CD8-positive, alpha-beta memory T cell (primary cell): ENCODE measurements around the gene RAB40A. TPM values are rescaled to one million over a fixed set of nuclear protein-coding genes. Genes with fewer than 3 reads are reported as not detected.
A peak's percentile ranks its signal among the peaks of the same experiment; 100 is the strongest.

Experiments
- CTCF ChIA-PET: fragments of 350-600 bp; sonication (Branson Sonifier 250); formaldehyde crosslinking; loops from one replicate; lab custom pipeline; 2021; ENCODE audit warnings: antibody characterized with exemption; lab: Charles Lee
- POLR2A ChIA-PET: fragments of 350-600 bp; sonication (Branson Sonifier 250); formaldehyde crosslinking; loops from one replicate; lab custom pipeline; 2021; ENCODE audit warnings: antibody characterized with exemption; lab: Charles Lee
- DNase-seq, 5 donors: peaks; one replicate each; pipeline versions ENCODE4 v3.0.0 to v3.0.0-alpha.2; 2020 to 2022; ENCODE audit warnings: mixed read lengths in 1 of 5
- H3K27ac ChIP-seq: one replicate; pipeline ENCODE4 v1.7.0; 2013; ENCODE audit warnings: low read depth, mild to moderate bottlenecking, low read length, moderate library complexity
- H3K27me3 ChIP-seq: 2 replicates; pipeline ENCODE4 v1.7.0; 2013; ENCODE audit warnings: low read length, mild to moderate bottlenecking; ENCODE audit not compliant: insufficient read depth, poor library complexity, severe bottlenecking
- H3K36me3 ChIP-seq: 2 replicates; pipeline ENCODE4 v1.7.0; 2013; ENCODE audit warnings: mild to moderate bottlenecking, low read length, moderate library complexity; ENCODE audit not compliant: insufficient read depth
- H3K4me1 ChIP-seq: 2 replicates; pipeline ENCODE4 v1.7.0; 2013; ENCODE audit warnings: mild to moderate bottlenecking, low read length, moderate library complexity; ENCODE audit not compliant: insufficient read depth
- H3K4me3 ChIP-seq: 2 replicates; pipeline ENCODE4 v1.7.0; 2013; ENCODE audit warnings: mild to moderate bottlenecking, low read length
- H3K9me3 ChIP-seq: 2 replicates; pipeline ENCODE4 v1.7.0; 2013; ENCODE audit warnings: mild to moderate bottlenecking, low read length
- H3K27ac Mint-ChIP-seq, 8 donors: one replicate each; pipeline ENCODE4 v1.8.0; 2020 to 2021; ENCODE audit warnings: mixed read lengths in 8 of 8, mild to moderate bottlenecking in 6 of 8, inconsistent platforms in 3 of 8, moderate library complexity in 3 of 8
- H3K27me3 Mint-ChIP-seq, 2 donors: one replicate each; pipeline ENCODE4 v1.8.0; 2020 to 2021; ENCODE audit warnings: mixed read lengths in 2 of 2, mild to moderate bottlenecking in 1 of 2, moderate library complexity in 1 of 2
- H3K36me3 Mint-ChIP-seq, 3 donors: one replicate each; pipeline ENCODE4 v1.8.0; 2020 to 2021; ENCODE audit warnings: mixed read lengths in 3 of 3, inconsistent platforms in 1 of 3, mild to moderate bottlenecking in 1 of 3
- H3K4me1 Mint-ChIP-seq, 3 donors: one replicate each; pipeline ENCODE4 v1.8.0; 2020 to 2021; ENCODE audit warnings: mixed read lengths in 3 of 3, inconsistent platforms in 1 of 3, mild to moderate bottlenecking in 1 of 3
- H3K4me3 Mint-ChIP-seq, 7 donors: one replicate each; pipeline ENCODE4 v1.8.0; 2020 to 2021; ENCODE audit warnings: mixed read lengths in 7 of 7, mild to moderate bottlenecking in 6 of 7, moderate library complexity in 4 of 7, inconsistent platforms in 2 of 7
- H3K9me3 Mint-ChIP-seq, 5 donors: one replicate each; pipeline ENCODE4 v1.8.0; 2020 to 2022; ENCODE audit warnings: mixed read lengths in 5 of 5, mild to moderate bottlenecking in 3 of 5, moderate library complexity in 2 of 5, inconsistent platforms in 1 of 5
- polyA plus RNA-seq: library from polyadenylated mRNA; unstranded; fragments of 300-500 nt; fragmentation: Illumina TruSeq; gene quantifications from one replicate; pipeline ENCODE4 v1.2.3, GENCODE V29; 2021
- total RNA-seq, 2 experiments: library from RNA; stranded (reverse); gene quantifications; one replicate each; pipeline ENCODE4 v1.2.3, GENCODE V29; 2021

Gene RAB40A
- total and polyA plus RNA-seq, 3 experiments from 2014 or later = 0.13 TPM; not detected in 2

DNA sequence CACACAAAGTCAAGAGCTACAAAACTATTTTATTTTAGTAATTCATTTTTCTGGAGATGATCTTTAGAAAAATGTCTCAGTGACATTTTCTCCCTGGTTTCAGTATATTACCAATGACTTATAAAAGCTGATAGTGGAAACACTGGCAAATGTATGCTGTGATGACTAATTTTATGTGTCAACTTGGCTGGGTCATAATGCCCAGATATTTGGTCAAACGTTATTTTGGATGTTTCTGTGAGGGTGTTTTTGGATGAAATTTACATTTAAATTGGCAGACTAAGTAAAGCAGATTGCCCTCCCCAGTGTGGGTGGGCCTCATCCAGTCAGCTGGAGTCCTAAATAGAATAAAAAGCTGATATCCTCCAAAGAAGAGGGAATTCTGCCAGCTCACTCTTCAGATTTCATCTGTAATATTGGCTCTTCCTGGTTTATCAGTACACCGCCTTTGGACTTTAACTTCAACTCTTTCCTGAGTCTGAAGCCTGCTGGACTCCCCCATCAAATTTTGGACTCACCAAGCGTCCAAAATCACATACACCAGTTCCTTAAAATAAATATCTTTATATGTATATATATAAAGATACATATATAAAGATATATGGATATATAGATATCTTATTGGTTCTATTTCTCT, 31.2 kb upstream of the RAB40A start:
- no peak overlapping the region for H3K27ac ChIP-seq
- DNase-seq = no peak
- Mint-ChIP-seq H3K9me3 (no peaks in the 10 kb centered on the region), H3K4me1 (peaks cover 6 to 13% (median 8%) of the 10 kb centered on the region in 3 donors), H3K4me3 (no peak overlapping the region), H3K27me3 (peaks cover 0 to 4% of the 10 kb centered on the region in 2 donors), H3K27ac (no peak overlapping the region), H3K36me3 (peaks cover 0 to 1% (median 0%) of the 10 kb centered on the region in 3 donors)
- H3K27me3 ChIP-seq = no peaks in the 10 kb centered on the region
- no peak overlapping the region for H3K4me3 ChIP-seq
- peaks cover 12% of the 10 kb centered on the region for H3K4me1 ChIP-seq
- no peaks in the 10 kb centered on the region for H3K9me3 ChIP-seq
- ChIA-PET CTCF (no interaction called here), POLR2A (no interaction called here)
- no peaks in the 10 kb centered on the region for H3K36me3 ChIP-seq

DNA sequence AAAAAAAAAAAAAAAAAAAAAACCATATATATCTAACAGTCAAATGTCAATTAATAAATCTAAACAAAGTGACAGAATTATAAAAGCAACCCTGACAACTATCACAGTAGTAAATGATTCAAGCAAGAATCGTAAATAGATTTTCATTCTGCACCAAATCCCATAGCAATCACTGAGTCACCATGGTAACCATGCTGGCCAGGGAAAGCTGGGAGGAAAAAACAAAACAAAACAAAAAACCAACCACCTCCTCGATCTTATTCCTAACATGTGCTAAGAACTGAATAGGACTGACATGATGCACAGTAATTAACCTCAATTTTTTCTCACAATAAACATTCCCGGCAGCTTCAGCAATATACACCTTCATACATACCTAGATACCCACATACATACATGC, 30.6 kb upstream of the RAB40A start:
- H3K4me3 Mint-ChIP-seq = no peak overlapping the region
- H3K27ac Mint-ChIP-seq = no peak overlapping the region
- Histone ChIP-seq H3K9me3 (no peaks in the 10 kb centered on the region), H3K36me3 (no peaks in the 10 kb centered on the region), H3K27me3 (no peaks in the 10 kb centered on the region), H3K4me3 (no peak overlapping the region), H3K4me1 (peaks cover 10% of the 10 kb centered on the region), H3K27ac (no peak overlapping the region)
- peaks cover 0 to 4% of the 10 kb centered on the region in 2 donors for H3K27me3 Mint-ChIP-seq
- ChIA-PET CTCF (no interaction called here), POLR2A (no interaction called here)
- peaks cover 6 to 10% (median 6%) of the 10 kb centered on the region in 3 donors for H3K4me1 Mint-ChIP-seq
- H3K36me3 Mint-ChIP-seq = peaks cover 0 to 1% (median 0%) of the 10 kb centered on the region in 3 donors
- DNase-seq = no peak
- H3K9me3 Mint-ChIP-seq = no peaks in the 10 kb centered on the region

GRCh38 chrX:103540145-103540544, 20.9 kb upstream of the RAB40A start:
- H3K9me3 Mint-ChIP-seq = no peaks in the 10 kb centered on the region
- ChIA-PET CTCF (no interaction called here), POLR2A (no interaction called here)
- H3K4me3 Mint-ChIP-seq = no peak overlapping the region
- H3K4me1 ChIP-seq = no peaks in the 10 kb centered on the region
- peak overlapping the region in 1 of 8 donors; percentile 70 for H3K27ac Mint-ChIP-seq
- H3K4me1 Mint-ChIP-seq = no peaks in the 10 kb centered on the region
- DNase-seq = no peak
- no peaks in the 10 kb centered on the region for H3K27me3 ChIP-seq
- H3K9me3 ChIP-seq = no peaks in the 10 kb centered on the region
- H3K4me3 ChIP-seq = no peak overlapping the region
- no peaks in the 10 kb centered on the region for H3K36me3 ChIP-seq
- no peak overlapping the region for H3K27ac ChIP-seq
- no peaks in the 10 kb centered on the region for H3K36me3 Mint-ChIP-seq
- H3K27me3 Mint-ChIP-seq = peaks cover 4 to 5% of the 10 kb centered on the region in 2 donors

DNA sequence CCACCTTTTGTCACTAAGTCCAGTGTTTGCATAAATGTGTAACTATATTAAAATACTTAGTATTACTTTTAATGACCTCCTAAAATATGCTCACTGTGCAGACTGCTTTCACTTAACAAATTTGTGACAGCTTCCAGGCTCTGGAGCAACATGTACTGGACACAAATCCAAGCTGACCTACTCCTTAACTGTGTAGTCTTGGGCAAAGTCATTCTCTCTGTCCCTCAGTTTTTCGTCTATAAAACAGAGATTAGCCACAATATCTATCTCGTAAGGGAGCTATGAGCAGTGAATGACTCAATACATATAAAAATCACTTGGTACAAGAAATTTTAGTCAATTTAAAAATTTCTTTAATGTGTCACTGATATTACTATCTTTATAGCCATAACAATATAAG, 20.4 kb upstream of the RAB40A start:
- POLR2A ChIA-PET = no interaction called here
- no peaks in the 10 kb centered on the region for H3K9me3 Mint-ChIP-seq
- no peak for DNase-seq
- H3K36me3 Mint-ChIP-seq = no peaks in the 10 kb centered on the region
- Histone ChIP-seq H3K27me3 (no peaks in the 10 kb centered on the region), H3K4me1 (no peaks in the 10 kb centered on the region), H3K4me3 (no peak overlapping the region), H3K36me3 (no peaks in the 10 kb centered on the region), H3K27ac (no peak overlapping the region), H3K9me3 (no peaks in the 10 kb centered on the region)
- no peak overlapping the region for H3K27ac Mint-ChIP-seq
- H3K4me3 Mint-ChIP-seq = no peak overlapping the region
- H3K4me1 Mint-ChIP-seq = no peaks in the 10 kb centered on the region
- CTCF ChIA-PET = no interaction called here
- peaks cover 4 to 5% of the 10 kb centered on the region in 2 donors for H3K27me3 Mint-ChIP-seq

GRCh38 chrX:103538728-103539127, 19.4 kb upstream of the RAB40A start:
- Histone ChIP-seq H3K36me3 (no peaks in the 10 kb centered on the region), H3K27me3 (no peaks in the 10 kb centered on the region), H3K27ac (no peak overlapping the region), H3K9me3 (no peaks in the 10 kb centered on the region), H3K4me1 (peaks cover 2% of the 10 kb centered on the region), H3K4me3 (no peak overlapping the region)
- DNase-seq = no peak
- ChIA-PET CTCF (no interaction called here), POLR2A (no interaction called here)
- Mint-ChIP-seq H3K27ac (no peak overlapping the region), H3K4me3 (no peak overlapping the region), H3K9me3 (no peaks in the 10 kb centered on the region), H3K27me3 (peaks cover 4 to 5% of the 10 kb centered on the region in 2 donors), H3K4me1 (peaks cover 0 to 2% (median 1%) of the 10 kb centered on the region in 3 donors), H3K36me3 (no peaks in the 10 kb centered on the region)

DNA sequence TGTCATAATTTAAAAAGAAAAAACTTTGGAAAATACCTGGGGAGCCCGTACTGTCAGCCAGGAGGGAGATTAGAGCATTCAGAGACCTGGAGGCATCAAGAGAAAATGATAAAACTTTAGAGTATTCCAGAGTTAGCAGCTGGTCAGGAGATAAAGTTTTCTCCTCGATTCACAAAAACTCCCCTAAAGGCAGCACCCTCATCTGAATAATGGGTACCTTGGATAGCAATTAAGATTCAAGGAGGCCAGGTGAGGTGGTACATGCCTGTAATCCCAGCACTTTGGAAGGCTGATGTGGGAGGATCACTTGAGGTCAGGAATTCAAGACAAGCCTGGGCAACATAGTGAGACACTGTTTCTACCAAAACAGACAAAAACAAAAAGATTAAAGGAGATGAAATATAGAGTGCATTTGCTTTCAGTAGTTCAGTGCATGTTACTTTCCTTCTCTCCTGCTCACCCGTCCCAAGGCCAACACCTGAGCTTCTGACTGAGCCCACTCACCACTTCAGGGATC, 18.6 kb upstream of the RAB40A start:
- Histone ChIP-seq H3K36me3 (no peaks in the 10 kb centered on the region), H3K4me3 (no peak overlapping the region), H3K4me1 (peaks cover 5% of the 10 kb centered on the region), H3K27ac (no peak overlapping the region), H3K9me3 (no peaks in the 10 kb centered on the region), H3K27me3 (no peaks in the 10 kb centered on the region)
- Mint-ChIP-seq H3K4me3 (no peak overlapping the region), H3K4me1 (peaks cover 3 to 6% (median 4%) of the 10 kb centered on the region in 3 donors), H3K27me3 (peaks cover 5 to 8% of the 10 kb centered on the region in 2 donors), H3K9me3 (no peaks in the 10 kb centered on the region), H3K36me3 (no peaks in the 10 kb centered on the region), H3K27ac (no peak overlapping the region)
- ChIA-PET POLR2A (no interaction called here), CTCF (no interaction called here)
- no peak for DNase-seq

DNA sequence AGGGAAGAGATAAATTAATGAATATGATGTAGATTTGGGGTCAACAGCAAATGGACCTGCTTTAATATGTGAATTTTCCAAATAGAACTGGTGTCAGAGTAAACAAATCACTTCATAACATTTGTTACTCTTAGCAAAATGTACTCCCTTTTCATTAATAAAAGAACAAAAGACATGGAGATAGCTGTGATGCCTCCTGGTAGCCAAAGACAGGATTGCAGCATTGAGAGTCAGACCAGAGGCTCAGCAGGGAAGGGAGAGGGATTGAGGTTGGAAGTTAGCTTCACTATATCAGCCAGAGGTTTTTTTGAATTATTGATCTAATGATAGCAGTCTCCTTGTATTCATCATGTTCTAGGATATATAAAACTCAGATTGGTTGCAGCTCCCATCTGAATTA, 17.4 kb upstream of the RAB40A start:
- POLR2A ChIA-PET = no interaction called here
- CTCF ChIA-PET = interaction anchor here (1.5 kb wide), 1 partner anchor 283 kb away, joined by 4 read pairs; no protein-coding TSS in a partner anchor
- no peak for DNase-seq
- no peaks in the 10 kb centered on the region for H3K36me3 Mint-ChIP-seq
- peaks cover 3 to 6% (median 4%) of the 10 kb centered on the region in 3 donors for H3K4me1 Mint-ChIP-seq
- H3K27me3 Mint-ChIP-seq = peaks cover 0 to 7% of the 10 kb centered on the region in 2 donors
- Histone ChIP-seq H3K4me1 (peaks cover 5% of the 10 kb centered on the region), H3K9me3 (no peaks in the 10 kb centered on the region), H3K4me3 (no peak overlapping the region), H3K36me3 (no peaks in the 10 kb centered on the region), H3K27ac (no peak overlapping the region), H3K27me3 (no peaks in the 10 kb centered on the region)
- no peak overlapping the region for H3K27ac Mint-ChIP-seq
- no peak overlapping the region for H3K4me3 Mint-ChIP-seq
- no peaks in the 10 kb centered on the region for H3K9me3 Mint-ChIP-seq

- Histone ChIP-seq H3K27me3 (no peaks in the 10 kb centered on the region), H3K27ac (no peak overlapping the region), H3K4me1 (peaks cover 5% of the 10 kb centered on the region), H3K9me3 (no peaks in the 10 kb centered on the region), H3K36me3 (no peaks in the 10 kb centered on the region), H3K4me3 (no peak overlapping the region)
- DNase-seq = no peak
- Mint-ChIP-seq H3K4me1 (peaks cover 3 to 6% (median 4%) of the 10 kb centered on the region in 3 donors), H3K4me3 (no peak overlapping the region), H3K27ac (no peak overlapping the region), H3K27me3 (peaks cover 0 to 7% of the 10 kb centered on the region in 2 donors), H3K36me3 (no peaks in the 10 kb centered on the region), H3K9me3 (no peaks in the 10 kb centered on the region)
- POLR2A ChIA-PET = no interaction called here
- CTCF ChIA-PET = interaction anchor here (1.5 kb wide), 1 partner anchor 284 kb away, joined by 4 read pairs; no protein-coding TSS in a partner anchor
Observed at GRCh38 chrX:103536071-103536470, 16.8 kb upstream of the RAB40A start.
